ENCODE measurements around the gene ZNF674. TPM values are rescaled to one million over a fixed set of nuclear protein-coding genes. Genes with fewer than 3 reads are reported as not detected.
A peak's percentile ranks its signal among the peaks of the same experiment; 100 is the strongest.

ZNF674 gene
- total RNA-seq, 1 donor from 2014 or later, result 11.6 TPM

GRCh38 chrX:46584736-46585135 lies 39.5 kb upstream of the ZNF674 start:
- no peak for FAIRE-seq
- no peak for DNase-seq (ENCODE audit: low read depth)
- TF ChIP-seq CTCF (IDR thresholded peaks at IDR 0.05; ENCODE audit: insufficient read depth, low read length, severe bottlenecking), result no peak
- H3K4me3 ChIP-seq (ENCODE audit: low read depth, low read length), result no peak overlapping the region
- no peaks in the 10 kb centered on the region for H3K36me3 ChIP-seq (ENCODE audit: control insufficient read depth, insufficient read depth, low read length)
- no peaks in the 10 kb centered on the region for H3K27me3 ChIP-seq (ENCODE audit: control insufficient read depth, insufficient read depth, low read length)

GRCh38 chrX:46582966-46583365 lies 37.7 kb upstream of the ZNF674 start:
- DNase-seq (ENCODE audit: low read depth) (peak; percentile 93), FAIRE-seq (no peak)
- no peaks in the 10 kb centered on the region for H3K27me3 ChIP-seq (ENCODE audit: control insufficient read depth, insufficient read depth, low read length)
- TF ChIP-seq CTCF (IDR thresholded peaks at IDR 0.05; ENCODE audit: insufficient read depth, low read length, severe bottlenecking), result no peak
- H3K36me3 ChIP-seq (ENCODE audit: control insufficient read depth, insufficient read depth, low read length), result no peaks in the 10 kb centered on the region
- no peak overlapping the region for H3K4me3 ChIP-seq (ENCODE audit: low read depth, low read length)

GRCh38 chrX:46582325-46582724 lies 37.1 kb upstream of the ZNF674 start:
- H3K27me3 ChIP-seq (ENCODE audit: control insufficient read depth, insufficient read depth, low read length), result no peaks in the 10 kb centered on the region
- peak; percentile 72 for DNase-seq (ENCODE audit: low read depth)
- FAIRE-seq, result no peak
- H3K4me3 ChIP-seq (ENCODE audit: low read depth, low read length), result no peak overlapping the region
- no peak for TF ChIP-seq CTCF (IDR thresholded peaks at IDR 0.05; ENCODE audit: insufficient read depth, low read length, severe bottlenecking)
- H3K36me3 ChIP-seq (ENCODE audit: control insufficient read depth, insufficient read depth, low read length), result no peaks in the 10 kb centered on the region

- no peaks in the 10 kb centered on the region for H3K27me3 ChIP-seq (ENCODE audit: control insufficient read depth, insufficient read depth, low read length)
- H3K4me3 ChIP-seq (ENCODE audit: low read depth, low read length), result no peak overlapping the region
- FAIRE-seq, result no peak
- no peak for TF ChIP-seq CTCF (IDR thresholded peaks at IDR 0.05; ENCODE audit: insufficient read depth, low read length, severe bottlenecking)
- DNase-seq (ENCODE audit: low read depth), result no peak
- no peaks in the 10 kb centered on the region for H3K36me3 ChIP-seq (ENCODE audit: control insufficient read depth, insufficient read depth, low read length)
Observed at GRCh38 chrX:46580613-46581012, 35.4 kb upstream of the ZNF674 start.

GRCh38 chrX:46579250-46579649 lies 34.0 kb upstream of the ZNF674 start:
- H3K4me3 ChIP-seq (ENCODE audit: low read depth, low read length), result no peak overlapping the region
- H3K36me3 ChIP-seq (ENCODE audit: control insufficient read depth, insufficient read depth, low read length), result no peaks in the 10 kb centered on the region
- no peaks in the 10 kb centered on the region for H3K27me3 ChIP-seq (ENCODE audit: control insufficient read depth, insufficient read depth, low read length)
- TF ChIP-seq CTCF (IDR thresholded peaks at IDR 0.05; ENCODE audit: insufficient read depth, low read length, severe bottlenecking), result no peak
- FAIRE-seq, result no peak
- DNase-seq (ENCODE audit: low read depth), result no peak

- Histone ChIP-seq H3K36me3 (ENCODE audit: control insufficient read depth, insufficient read depth, low read length) (no peaks in the 10 kb centered on the region), H3K27me3 (ENCODE audit: control insufficient read depth, insufficient read depth, low read length) (no peaks in the 10 kb centered on the region), H3K4me3 (ENCODE audit: low read depth, low read length) (no peak overlapping the region)
- DNase-seq (ENCODE audit: low read depth) (peak; percentile 58), FAIRE-seq (no peak)
- no peak for TF ChIP-seq CTCF (IDR thresholded peaks at IDR 0.05; ENCODE audit: insufficient read depth, low read length, severe bottlenecking)
Observed at GRCh38 chrX:46577221-46578005, 32.2 kb upstream of the ZNF674 start.
